GM21786 (cell line): ENCODE results near the gene CNGB1.

Experiments used
- ATAC-seq: cut with Tn5 transposase; IDR thresholded peaks from one replicate; pipeline ENCODE4 v1.9.1; 2021; ENCODE audit not compliant: unreplicated experiment

CNGB1 gene

DNA sequence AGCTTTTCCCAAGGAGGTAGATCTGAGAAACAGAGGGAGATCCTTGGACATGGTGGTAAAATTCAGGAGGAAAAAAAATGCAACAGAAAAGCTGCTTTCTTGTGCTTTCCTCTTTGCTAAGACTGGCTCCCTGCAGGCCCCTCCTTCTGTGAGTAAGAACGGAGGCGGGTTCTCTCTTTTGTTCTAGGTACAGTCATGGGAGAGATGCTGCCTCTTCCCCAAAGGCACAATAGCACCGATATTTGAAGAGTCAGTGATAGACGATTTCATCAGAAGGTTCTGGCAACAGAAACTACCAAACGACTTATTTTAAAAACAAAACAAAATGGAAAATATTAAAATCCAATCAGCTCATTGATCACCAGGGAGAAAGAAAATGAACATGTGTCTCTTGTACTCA lies 136.0 kb downstream of the CNGB1 start:
- ATAC-seq = no peak
